ENCODE data around the gene IRF9.
A peak's percentile ranks its signal among the peaks of the same experiment; 100 is the strongest.

The IRF9 gene

DNA sequence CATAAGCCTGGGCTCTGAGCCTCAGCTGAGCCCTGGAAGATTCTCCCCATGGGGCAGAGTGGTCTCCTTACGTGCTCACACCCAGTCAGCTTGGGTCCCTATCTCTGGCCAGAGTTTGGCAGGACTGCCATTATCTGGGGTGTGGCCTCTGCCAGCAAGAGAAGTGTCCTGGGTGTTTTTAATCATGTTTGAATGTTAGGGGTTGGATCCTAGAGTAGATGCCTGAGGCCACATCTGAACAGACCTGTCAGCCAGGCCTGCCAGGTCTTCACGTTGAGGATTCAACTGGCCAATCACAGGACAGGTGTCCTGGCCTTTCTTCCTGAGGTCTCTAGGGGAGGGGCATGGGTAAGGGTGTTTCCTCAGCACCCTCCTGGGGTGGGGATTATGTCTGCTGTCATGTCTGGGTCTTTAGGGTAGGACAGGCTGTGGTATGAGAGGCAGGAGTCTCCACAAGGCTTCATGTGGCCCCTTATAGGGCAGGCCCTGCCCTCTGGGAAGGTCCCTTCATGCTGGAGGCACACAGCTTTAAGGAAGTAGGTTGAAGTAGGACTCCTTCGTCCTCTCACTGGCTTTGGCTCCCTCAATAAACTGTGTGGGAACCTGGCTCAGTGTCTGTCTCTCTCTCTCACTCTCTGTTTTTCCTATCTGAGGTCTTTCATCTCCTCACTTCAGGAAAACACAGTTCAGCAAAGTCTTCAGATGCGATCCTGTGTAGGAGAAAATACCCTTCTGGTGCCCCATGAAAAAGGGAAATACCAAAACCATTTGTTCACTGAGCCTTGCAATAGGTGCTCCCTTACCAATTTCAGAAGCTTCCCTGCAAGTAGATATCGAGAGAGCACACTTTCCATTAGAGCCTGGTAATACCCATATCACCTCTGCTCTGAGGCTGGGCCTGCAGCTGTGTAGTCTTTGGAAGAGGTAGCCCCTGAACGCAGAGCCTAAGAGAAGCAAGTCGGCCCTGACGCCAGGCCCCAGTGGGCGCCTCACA, 37.3 kb upstream of the IRF9 start:
- ATAC-seq (ENCODE audit: low read depth) (peak; percentile 83), DNase-seq (ENCODE audit: low spot score in 2 of 2) (peak in 1 of 2 donors; percentile 22)
- no peaks in the 10 kb centered on the region for H3K9me3 Mint-ChIP-seq
- H3K4me3 Mint-ChIP-seq: peak overlapping the region; percentile 49
- H3K27me3 Mint-ChIP-seq: no peaks in the 10 kb centered on the region
- H3K4me1 Mint-ChIP-seq: peaks cover 27% of the 10 kb centered on the region
- peak overlapping the region; percentile 98 for H3K27ac Mint-ChIP-seq
- peaks cover 15% of the 10 kb centered on the region for H3K36me3 Mint-ChIP-seq

DNA sequence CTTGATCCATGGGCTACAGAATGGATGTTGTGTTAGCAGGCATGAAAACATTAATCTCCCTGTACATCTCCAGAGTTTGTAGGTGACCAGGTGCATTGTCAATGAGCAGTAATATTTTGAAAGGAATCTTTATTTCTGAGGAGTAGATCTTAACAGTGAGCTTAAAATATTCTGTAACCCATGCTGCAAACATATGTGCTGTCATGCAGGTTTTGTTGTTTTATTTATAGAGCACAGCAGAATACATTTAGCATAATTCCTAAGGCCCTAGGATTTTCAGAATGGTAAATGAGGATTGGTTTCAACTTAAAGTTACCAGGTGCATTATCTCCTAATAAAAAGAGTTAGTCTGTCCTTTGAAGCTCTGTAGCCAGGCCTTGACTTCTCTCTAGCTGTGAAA, 34.1 kb upstream of the IRF9 start:
- DNase-seq (ENCODE audit: low spot score in 2 of 2): no peak
- H3K9me3 Mint-ChIP-seq: no peaks in the 10 kb centered on the region
- no peak overlapping the region for H3K27ac Mint-ChIP-seq
- no peak for ATAC-seq (ENCODE audit: low read depth)
- no peaks in the 10 kb centered on the region for H3K27me3 Mint-ChIP-seq
- peaks cover 9% of the 10 kb centered on the region for H3K36me3 Mint-ChIP-seq
- H3K4me3 Mint-ChIP-seq: no peak overlapping the region
- H3K4me1 Mint-ChIP-seq: peaks cover 30% of the 10 kb centered on the region

DNA sequence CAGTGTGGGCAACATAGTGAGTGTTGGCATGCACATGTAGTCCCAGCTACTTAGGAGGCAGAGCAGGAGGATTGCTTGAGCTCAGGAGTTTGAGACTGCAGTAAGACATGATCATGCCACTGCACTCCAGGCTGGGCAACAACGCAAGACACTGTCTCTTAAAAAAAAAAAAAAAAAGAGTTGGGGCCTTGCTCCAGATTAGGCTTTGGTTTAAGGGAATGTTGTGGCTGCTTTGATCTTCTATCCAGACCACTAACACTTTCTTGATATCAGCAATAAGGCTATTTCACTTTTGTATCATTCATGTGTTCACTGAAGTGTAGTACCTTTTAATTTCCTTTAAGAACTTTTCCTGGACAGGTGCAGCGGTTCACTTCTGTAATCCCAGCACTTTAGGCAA, 33.4 kb upstream of the IRF9 start:
- Mint-ChIP-seq H3K27ac (no peak overlapping the region), H3K9me3 (no peaks in the 10 kb centered on the region), H3K4me1 (peaks cover 33% of the 10 kb centered on the region), H3K36me3 (peaks cover 7% of the 10 kb centered on the region), H3K4me3 (no peak overlapping the region), H3K27me3 (no peaks in the 10 kb centered on the region)
- DNase-seq (ENCODE audit: low spot score in 2 of 2) (no peak), ATAC-seq (ENCODE audit: low read depth) (no peak)

DNA sequence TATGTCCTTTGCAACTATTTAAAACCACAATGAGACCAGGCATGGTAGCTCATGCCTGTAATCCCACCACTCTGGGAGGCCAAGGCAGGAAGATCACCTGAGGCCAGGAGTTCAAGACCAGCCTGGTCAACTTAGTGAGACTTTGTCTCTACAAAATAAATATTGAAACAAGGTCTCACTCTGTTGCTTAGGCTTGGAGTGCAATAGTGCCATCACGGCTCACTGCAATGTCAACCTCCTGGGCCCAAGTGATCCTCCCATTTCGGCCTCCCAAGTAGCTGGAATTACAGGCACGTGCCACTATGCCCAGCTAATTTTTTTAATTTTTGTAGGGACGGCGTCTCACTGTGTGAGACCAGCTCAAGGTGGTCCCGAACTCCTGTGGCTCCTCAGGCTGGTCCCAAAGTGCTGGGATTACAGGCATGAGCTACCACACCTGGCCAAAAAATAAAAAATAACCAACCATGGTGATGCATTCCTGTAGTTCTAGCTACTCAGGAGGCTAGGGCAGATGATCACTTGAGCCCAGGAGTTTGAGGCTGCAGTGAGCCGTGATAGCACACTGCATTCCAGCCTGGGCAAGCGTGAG, 31.6 kb upstream of the IRF9 start:
- no peaks in the 10 kb centered on the region for H3K9me3 Mint-ChIP-seq
- H3K27me3 Mint-ChIP-seq: no peaks in the 10 kb centered on the region
- H3K27ac Mint-ChIP-seq: no peak overlapping the region
- ATAC-seq (ENCODE audit: low read depth): no peak
- H3K4me3 Mint-ChIP-seq: no peak overlapping the region
- peaks cover 21% of the 10 kb centered on the region for H3K4me1 Mint-ChIP-seq
- DNase-seq (ENCODE audit: low spot score in 2 of 2): no peak
- peaks cover 7% of the 10 kb centered on the region for H3K36me3 Mint-ChIP-seq

DNA sequence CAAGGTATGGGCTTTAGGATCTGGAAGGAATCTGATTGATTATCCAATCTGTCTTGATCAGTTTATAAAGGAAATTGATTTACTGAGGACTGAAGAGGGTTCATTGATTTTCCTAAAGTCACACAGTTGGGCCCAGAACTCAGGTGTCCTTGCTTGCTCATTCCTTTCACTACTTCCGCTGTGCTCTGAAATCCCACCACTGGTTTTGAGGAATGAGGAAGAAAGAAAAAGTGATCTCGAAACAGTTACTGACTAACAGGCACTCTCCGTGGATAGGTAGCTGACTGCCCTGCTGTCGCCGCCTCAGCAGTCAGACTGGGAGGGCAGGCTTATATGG, 30.7 kb upstream of the IRF9 start, which contains the start of gene FITM1:
FITM1 (plus strand) TSS at position 280 of the 337 bp plus-strand sequence. CDS start 905 bp downstream, outside the sequence.
- peaks cover 7% of the 10 kb centered on the region for H3K36me3 Mint-ChIP-seq
- H3K27ac Mint-ChIP-seq: no peak within 1 kb of the TSS
- no peak for DNase-seq (ENCODE audit: low spot score in 2 of 2)
- H3K27me3 Mint-ChIP-seq: no peaks in the 10 kb centered on the region
- H3K4me3 Mint-ChIP-seq: no peak within 1 kb of the TSS
- no peaks in the 10 kb centered on the region for H3K9me3 Mint-ChIP-seq
- no peak for ATAC-seq (ENCODE audit: low read depth)
- H3K4me1 Mint-ChIP-seq: peaks cover 23% of the 10 kb centered on the region

DNA sequence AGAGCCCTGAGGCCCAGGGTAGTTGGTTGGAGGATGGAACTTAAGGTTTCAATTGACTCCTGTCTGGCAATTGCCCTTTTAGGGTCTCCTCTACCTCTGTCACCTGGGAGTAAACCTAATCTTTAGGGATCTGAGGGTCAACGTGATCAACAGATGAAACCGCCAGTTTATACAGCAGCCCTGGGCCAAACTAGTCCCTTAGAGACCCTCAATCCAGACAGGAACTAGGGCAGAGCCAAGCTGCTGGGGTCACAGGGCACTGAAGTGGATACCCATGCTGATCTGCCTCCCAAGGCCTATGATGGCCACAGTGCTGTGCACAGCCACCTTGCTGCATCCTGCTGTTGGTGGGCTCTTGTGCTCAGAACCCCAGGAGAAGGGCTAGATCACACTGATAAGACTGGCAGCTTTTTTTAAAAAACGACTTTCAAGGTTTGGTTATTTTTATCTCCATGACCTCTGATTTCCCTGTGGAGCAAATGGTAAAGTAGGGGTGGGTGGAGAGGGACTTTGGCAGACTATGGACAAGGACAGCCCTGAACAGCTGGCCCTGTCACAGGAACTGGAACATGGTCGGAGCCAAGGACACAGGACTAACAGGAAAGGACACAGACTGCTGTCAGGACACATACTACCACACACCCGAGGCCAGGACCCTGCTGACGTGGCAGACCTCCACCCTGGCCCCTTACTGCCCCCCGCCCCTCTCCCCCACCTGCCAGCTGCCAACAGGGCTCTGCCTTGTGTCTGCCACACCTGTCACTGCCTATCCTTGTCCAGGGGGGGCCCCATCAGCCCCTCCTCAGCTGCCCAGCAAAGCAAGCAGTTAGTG, 30.1 kb upstream of the IRF9 start:
- Mint-ChIP-seq H3K27me3 (no peaks in the 10 kb centered on the region), H3K27ac (no peak overlapping the region), H3K4me1 (peaks cover 26% of the 10 kb centered on the region), H3K4me3 (no peak overlapping the region), H3K9me3 (no peaks in the 10 kb centered on the region), H3K36me3 (peaks cover 7% of the 10 kb centered on the region)
- DNase-seq (ENCODE audit: low spot score in 2 of 2) (no peak), ATAC-seq (ENCODE audit: low read depth) (no peak)

DNA sequence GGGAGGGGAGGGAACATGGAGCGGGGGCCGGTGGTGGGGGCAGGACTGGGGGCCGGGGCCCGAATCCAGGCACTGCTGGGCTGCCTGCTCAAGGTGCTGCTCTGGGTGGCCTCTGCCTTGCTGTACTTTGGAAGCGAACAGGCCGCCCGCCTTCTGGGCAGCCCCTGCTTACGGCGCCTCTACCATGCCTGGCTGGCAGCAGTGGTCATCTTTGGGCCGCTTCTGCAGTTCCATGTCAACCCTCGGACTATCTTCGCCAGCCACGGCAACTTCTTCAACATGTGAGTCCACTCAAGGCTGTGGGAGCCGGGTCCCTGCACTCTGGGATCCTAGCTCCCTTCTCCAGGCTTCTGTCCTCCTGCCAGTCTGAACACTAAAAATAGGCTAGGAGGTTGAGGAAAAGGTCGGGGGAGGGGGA, 29.5 kb upstream of the IRF9 start:
- Mint-ChIP-seq H3K36me3 (peaks cover 7% of the 10 kb centered on the region), H3K4me1 (peaks cover 27% of the 10 kb centered on the region), H3K9me3 (no peaks in the 10 kb centered on the region), H3K4me3 (no peak overlapping the region), H3K27me3 (no peaks in the 10 kb centered on the region), H3K27ac (peak overlapping the region; percentile 47)
- no peak for ATAC-seq (ENCODE audit: low read depth)
- DNase-seq (ENCODE audit: low spot score in 2 of 2): no peak

DNA sequence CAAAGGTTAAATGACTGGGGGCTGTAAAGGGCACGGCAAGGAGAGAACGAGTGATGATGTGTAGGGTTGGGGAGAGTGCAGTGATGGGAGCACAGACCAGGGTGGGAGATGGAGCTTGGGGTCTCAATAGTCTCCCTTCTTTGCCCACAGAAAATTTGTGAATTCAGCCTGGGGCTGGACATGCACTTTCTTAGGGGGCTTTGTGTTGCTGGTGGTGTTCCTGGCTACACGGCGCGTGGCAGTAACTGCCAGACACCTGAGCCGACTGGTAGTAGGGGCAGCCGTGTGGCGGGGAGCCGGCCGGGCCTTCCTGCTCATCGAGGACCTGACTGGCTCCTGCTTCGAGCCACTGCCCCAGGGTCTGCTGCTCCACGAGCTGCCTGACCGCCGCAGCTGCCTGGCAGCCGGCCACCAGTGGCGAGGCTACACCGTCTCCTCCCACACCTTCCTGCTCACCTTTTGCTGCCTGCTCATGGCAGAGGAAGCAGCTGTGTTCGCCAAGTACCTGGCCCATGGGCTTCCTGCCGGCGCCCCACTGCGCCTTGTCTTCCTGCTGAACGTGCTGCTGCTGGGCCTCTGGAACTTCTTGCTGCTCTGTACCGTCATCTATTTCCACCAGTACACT, 28.9 kb upstream of the IRF9 start:
- Mint-ChIP-seq H3K9me3 (no peaks in the 10 kb centered on the region), H3K27me3 (no peaks in the 10 kb centered on the region), H3K4me3 (no peak overlapping the region), H3K27ac (peak overlapping the region; percentile 47), H3K4me1 (peaks cover 33% of the 10 kb centered on the region), H3K36me3 (peaks cover 10% of the 10 kb centered on the region)
- ATAC-seq (ENCODE audit: low read depth) (no peak), DNase-seq (ENCODE audit: low spot score in 2 of 2) (no peak)

DNA sequence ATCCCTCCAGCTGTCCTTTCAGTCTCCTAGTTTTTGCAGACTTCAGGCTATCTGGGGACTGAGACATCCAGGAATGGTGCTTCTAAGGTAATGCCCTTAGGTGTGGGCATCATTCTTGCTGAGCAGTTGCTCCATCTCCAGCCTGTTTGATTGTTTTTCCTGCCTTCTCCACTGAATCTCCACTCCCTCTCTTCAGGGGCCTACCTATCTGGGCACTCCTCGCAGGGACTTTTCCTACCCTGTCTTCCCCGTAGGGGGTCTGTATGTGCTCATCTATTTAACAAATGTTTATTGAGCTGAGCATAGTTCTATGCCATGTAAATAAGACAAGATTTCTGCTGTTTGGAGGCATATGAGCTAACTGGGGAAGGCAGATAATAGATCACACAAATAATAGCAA, 28.1 kb upstream of the IRF9 start:
- no peaks in the 10 kb centered on the region for H3K9me3 Mint-ChIP-seq
- peak overlapping the region; percentile 6 for H3K4me3 Mint-ChIP-seq
- DNase-seq (ENCODE audit: low spot score in 2 of 2) (no peak), ATAC-seq (ENCODE audit: low read depth) (no peak)
- H3K36me3 Mint-ChIP-seq: peaks cover 11% of the 10 kb centered on the region
- peaks cover 30% of the 10 kb centered on the region for H3K4me1 Mint-ChIP-seq
- H3K27ac Mint-ChIP-seq: peak overlapping the region; percentile 29
- H3K27me3 Mint-ChIP-seq: no peaks in the 10 kb centered on the region

DNA sequence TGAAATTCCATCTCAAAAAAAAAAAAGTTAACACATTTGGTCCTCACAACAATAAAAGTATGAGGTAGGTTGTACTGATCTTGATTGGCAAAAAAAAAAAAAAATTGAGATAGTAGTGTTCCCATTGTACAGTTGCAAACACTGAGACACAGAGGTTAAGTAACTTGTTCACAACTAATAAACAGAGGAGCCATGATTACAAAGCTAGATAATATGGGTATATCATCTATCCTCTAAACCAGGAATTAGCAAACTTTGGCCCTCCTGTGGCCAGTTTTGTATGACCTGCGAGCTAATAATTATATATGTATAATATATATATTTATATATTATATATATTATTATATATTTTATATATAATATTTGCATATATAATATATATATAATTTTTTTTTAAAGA, 27.3 kb upstream of the IRF9 start:
- DNase-seq (ENCODE audit: low spot score in 2 of 2): no peak

DNA sequence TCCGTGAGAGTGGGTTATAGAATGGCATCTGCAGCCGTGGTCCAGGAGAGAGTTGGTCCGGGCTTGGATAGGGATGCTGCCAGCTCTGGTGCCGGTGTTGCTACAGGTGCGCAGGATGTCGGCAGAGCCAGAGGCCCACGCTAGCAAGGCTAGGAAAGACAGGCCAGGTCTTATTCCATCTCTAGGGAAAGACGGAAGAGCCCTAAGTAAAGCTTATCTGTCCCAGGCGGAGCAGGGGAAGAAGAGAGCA, 25.6 kb upstream of the IRF9 start:
- peak overlapping the region; percentile 98 for H3K27ac Mint-ChIP-seq
- DNase-seq (ENCODE audit: low spot score in 2 of 2) (peak in 1 of 2 donors; percentile 27), ATAC-seq (ENCODE audit: low read depth) (peak; percentile 4)
- H3K36me3 Mint-ChIP-seq: peaks cover 23% of the 10 kb centered on the region
- H3K4me1 Mint-ChIP-seq: peaks cover 42% of the 10 kb centered on the region
- no peaks in the 10 kb centered on the region for H3K27me3 Mint-ChIP-seq
- peak overlapping the region; percentile 92 for H3K4me3 Mint-ChIP-seq
- H3K9me3 Mint-ChIP-seq: no peaks in the 10 kb centered on the region

More for the DNA sequence above, 27.3 kb upstream of the IRF9 start:
- Mint-ChIP-seq H3K9me3 (no peaks in the 10 kb centered on the region), H3K27ac (no peak overlapping the region), H3K36me3 (peaks cover 15% of the 10 kb centered on the region), H3K27me3 (no peaks in the 10 kb centered on the region), H3K4me3 (no peak overlapping the region), H3K4me1 (peaks cover 34% of the 10 kb centered on the region)
- no peak for ATAC-seq (ENCODE audit: low read depth)

DNA sequence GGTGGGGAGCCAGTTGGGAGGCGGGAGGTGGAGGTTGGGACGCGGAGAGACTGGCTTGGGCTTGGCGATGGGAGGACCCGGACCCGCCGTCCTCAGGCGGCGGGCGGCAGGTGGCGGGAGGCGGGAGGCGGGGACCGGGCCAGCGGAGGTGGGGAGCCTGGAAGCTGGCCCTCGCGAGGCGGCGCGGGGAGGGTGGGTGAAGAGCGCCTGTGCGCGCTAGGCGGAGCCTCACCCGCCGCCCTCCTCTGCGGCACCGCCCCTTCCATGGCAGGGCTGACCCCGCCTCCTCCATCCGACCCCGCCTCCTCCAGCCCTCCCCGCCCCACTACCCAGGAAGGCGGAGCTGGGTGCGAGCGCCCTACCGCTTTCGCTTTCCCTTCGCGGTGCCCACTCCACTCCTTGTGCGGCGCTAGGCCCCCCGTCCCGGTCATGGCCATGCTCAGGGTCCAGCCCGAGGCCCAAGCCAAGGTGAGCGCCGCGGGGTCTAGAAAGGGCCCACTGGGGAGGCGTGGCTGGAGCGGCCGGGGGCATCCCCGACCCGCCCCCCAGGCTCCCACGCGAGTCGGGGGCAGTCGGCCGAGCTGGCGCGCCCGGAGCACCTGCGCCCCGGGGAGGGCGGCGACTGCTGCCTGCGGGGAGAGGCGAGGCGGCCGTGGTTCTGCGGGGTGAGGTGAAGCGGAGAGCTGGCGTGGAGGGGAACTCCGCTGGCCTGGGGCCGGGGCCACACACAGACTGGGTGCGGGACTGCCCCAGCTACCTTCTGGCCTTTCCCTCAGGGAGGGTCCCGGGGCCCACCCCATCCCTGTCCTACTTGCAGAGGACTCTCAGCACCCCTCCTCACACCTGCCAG, 25.0 kb upstream of the IRF9 start, which contains the start of gene PSME1:
PSME1 (plus strand) TSS at position 361 of the 850 bp plus-strand sequence; CDS start at position 430, 69 bp downstream.
- peak; percentile 95 for DNase-seq (ENCODE audit: low spot score in 2 of 2)

More for the DNA sequence above, 25.0 kb upstream of the IRF9 start, which contains the start of gene PSME1:
- Mint-ChIP-seq H3K4me1 (peaks cover 46% of the 10 kb centered on the region), H3K36me3 (peaks cover 22% of the 10 kb centered on the region), H3K27ac (peak within 1 kb of the TSS; percentile 98), H3K9me3 (no peaks in the 10 kb centered on the region), H3K27me3 (no peaks in the 10 kb centered on the region), H3K4me3 (peak within 1 kb of the TSS; percentile 92)
- peak; percentile 90 for ATAC-seq (ENCODE audit: low read depth)
